Cardiac fibroblast (primary cell): ENCODE data around the gene RNF41.

ENCODE experiments used
- DNase-seq, 2 donors: peaks; one replicate each; pipeline versions ENCODE4 v3.0.0 to v3.0.0-alpha.2; 2010; ENCODE audit warnings: low read depth in 2 of 2
- H3K4me3 ChIP-seq, 2 donors: replicated peaks in 1 of 2; 1 replicate in 1 of 2; 2 replicates in 1 of 2; pipeline ENCODE4 v1.5.1; 2011; ENCODE audit warnings: low read depth in 2 of 2, low read length in 2 of 2, mild to moderate bottlenecking in 2 of 2, moderate library complexity in 1 of 2
- CTCF ChIP-seq: IDR thresholded peaks from one replicate; pipeline ENCODE4 v1.5.1; 2011; ENCODE audit warnings: low read depth, mild to moderate bottlenecking, low read length, inconsistent platforms

RNF41 gene

GRCh38 chr12:56154246-56154771 is 67.4 kb downstream of the RNF41 start:
- H3K4me3 ChIP-seq, result no peak overlapping the region
- no peak for DNase-seq
- TF ChIP-seq CTCF, result no peak

- no peak for TF ChIP-seq CTCF
- H3K4me3 ChIP-seq, result no peak overlapping the region
- DNase-seq, result no peak
Observed at GRCh38 chr12:56153678-56154065, 68.0 kb downstream of the RNF41 start.

- TF ChIP-seq CTCF, result no peak
- peak overlapping the region; percentile 65 to 69 for H3K4me3 ChIP-seq
- DNase-seq, result no peak
Observed at GRCh38 chr12:56152756-56153677, 68.7 kb downstream of the RNF41 start.
